OCI-LY1 (cell line): Measurements from ENCODE around the gene TRNAU1AP.

ENCODE experiments used
- CTCF ChIP-seq: fragments of 200-600 bp; sonication (generic), shearing (Covaris generic); IDR thresholded peaks from 2 replicates; pipeline ENCODE4 v1.5.1; 2017; ENCODE audit warnings: mild to moderate bottlenecking, antibody characterized with exemption, low read length, moderate library complexity, mixed read lengths
- EZH2 ChIP-seq: fragments of 200-600 bp; sonication (generic), shearing (Covaris generic); IDR thresholded peaks from 2 replicates; pipeline ENCODE4 v1.8.0; 2017; ENCODE audit warnings: borderline replicate concordance, mixed run types, mild to moderate bottlenecking, antibody characterized with exemption, low read length, moderate library complexity, mixed read lengths

DNA sequence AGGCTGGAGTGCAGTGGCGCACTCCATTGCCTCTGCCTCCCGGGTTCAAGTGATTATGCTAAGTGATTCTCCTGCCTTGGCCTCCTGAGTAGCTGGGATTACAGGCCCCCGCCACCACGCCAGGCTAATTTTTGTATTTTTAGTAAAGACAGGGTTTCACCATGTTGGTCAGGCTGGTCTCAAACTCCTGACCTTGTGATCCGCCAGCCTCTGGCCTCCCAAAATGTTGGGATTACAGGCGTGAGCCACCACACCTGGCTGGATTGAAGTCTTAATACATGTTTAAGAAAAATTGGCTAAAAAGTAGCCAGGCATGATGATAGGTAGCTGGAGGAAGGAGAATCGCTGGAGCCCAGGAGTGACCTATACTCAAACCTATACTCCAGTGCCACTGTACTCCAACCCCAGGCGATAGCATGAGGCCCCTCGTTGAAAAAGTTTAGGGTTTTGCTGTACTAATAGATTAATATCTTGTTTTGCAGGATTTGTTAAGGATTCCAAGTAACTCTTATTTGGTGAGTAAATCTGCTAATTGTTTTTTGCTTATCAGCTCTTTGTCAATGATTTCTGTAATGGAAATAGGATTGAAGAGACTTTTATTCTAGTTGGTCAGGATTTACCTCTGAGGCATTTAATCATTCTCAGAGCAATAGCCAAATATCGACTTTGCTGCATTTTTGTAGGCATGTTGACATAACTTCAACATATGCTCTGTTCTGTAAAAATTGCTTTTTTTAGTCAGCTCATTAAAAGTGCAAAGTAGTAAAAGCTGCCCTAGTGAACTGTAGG is 45.0 kb upstream of the TRNAU1AP start:
- TF ChIP-seq CTCF (no peak), EZH2 (no peak)
